Testis (tissue), 2 donors: ENCODE data around the gene ELAVL4.

Experiments
- POLR2A ChIP-seq: fragments of 450-650 bp; IDR thresholded peaks from one replicate; pipeline ENCODE4 v1.6.1; 2017; ENCODE audit warnings: antibody characterized with exemption, mild to moderate bottlenecking, moderate library complexity
- TF ChIP-seq, protein P1 (sequence below), 3 experiments: fragments of 450-650 bp in 2 of 3; fragments of 200-600 bp in 1 of 3; sonication (generic) in 1 of 3; IDR thresholded peaks; one replicate each; pipeline ENCODE4 v1.5.1; 2016 to 2019; ENCODE audit warnings: antibody characterized with exemption in 3 of 3, mild to moderate bottlenecking in 2 of 3, moderate library complexity in 1 of 3

DNA sequence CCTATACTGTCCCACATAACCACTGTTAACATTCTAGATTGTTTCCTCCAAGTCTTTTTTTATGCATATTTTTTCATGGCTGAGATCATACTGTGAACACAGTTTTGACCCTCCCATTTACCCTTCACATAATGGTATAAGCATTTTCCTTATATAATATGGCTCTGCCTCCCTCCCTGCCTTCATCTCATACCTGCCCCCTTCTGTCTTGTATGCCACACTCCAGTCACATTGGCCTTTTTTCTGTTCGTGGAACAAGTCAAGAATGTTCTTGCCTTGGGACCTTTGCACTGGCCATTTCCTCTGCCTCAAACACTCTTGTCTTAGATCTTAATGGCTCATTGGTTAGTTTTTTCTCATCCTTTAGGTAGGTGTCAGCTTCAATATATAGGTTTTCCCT lies 24.3 kb upstream of the ELAVL4 start:
- TF ChIP-seq, protein P1, sequence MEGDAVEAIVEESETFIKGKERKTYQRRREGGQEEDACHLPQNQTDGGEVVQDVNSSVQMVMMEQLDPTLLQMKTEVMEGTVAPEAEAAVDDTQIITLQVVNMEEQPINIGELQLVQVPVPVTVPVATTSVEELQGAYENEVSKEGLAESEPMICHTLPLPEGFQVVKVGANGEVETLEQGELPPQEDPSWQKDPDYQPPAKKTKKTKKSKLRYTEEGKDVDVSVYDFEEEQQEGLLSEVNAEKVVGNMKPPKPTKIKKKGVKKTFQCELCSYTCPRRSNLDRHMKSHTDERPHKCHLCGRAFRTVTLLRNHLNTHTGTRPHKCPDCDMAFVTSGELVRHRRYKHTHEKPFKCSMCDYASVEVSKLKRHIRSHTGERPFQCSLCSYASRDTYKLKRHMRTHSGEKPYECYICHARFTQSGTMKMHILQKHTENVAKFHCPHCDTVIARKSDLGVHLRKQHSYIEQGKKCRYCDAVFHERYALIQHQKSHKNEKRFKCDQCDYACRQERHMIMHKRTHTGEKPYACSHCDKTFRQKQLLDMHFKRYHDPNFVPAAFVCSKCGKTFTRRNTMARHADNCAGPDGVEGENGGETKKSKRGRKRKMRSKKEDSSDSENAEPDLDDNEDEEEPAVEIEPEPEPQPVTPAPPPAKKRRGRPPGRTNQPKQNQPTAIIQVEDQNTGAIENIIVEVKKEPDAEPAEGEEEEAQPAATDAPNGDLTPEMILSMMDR (IDR thresholded peaks at IDR 0.05), result no peak
- TF ChIP-seq POLR2A, result no peak
